A673 (cell line): ENCODE data around the gene DAB2IP.

Experiments used
- CTCF ChIP-seq: fragments of 300-800, 200-600 bp; sonication (generic); conservative IDR thresholded peaks from 2 replicates; pipeline ENCODE4 v1.5.1; 2017; ENCODE audit warnings: low read depth, mild to moderate bottlenecking, antibody characterized with exemption, low read length, moderate library complexity, mixed read lengths
- EZH2 ChIP-seq: fragments of 200-600 bp; sonication (generic); IDR thresholded peaks from 2 replicates; pipeline ENCODE4 v1.6.1; 2017; ENCODE audit warnings: borderline replicate concordance, low read depth, mild to moderate bottlenecking, mixed read lengths, antibody characterized with exemption, low read length; ENCODE audit not compliant: poor library complexity, severe bottlenecking

DNA sequence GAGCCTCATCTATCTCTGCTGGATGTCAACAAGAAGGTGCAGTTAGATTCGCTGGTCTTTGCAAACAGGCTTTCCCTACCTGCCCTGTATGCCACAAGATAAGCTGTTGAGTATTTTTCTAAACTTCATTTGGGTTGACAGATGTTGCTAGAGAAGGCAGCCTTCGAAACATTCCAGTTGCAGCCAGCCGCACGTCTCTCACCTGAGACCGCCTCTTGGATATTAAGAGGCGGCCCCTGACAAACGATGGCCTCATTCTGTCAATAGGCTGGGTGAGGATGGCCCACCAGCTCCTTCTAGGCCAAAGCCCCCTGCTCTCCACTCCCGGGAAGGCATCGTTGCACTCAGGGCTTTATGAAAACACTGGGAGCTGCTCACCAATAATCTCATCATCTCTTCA, 181.6 kb downstream of the DAB2IP start:
- TF ChIP-seq CTCF: no peak
- no peak for TF ChIP-seq EZH2
